ENCODE results near the gene OGFOD2. TPM values are rescaled to one million over a fixed set of nuclear protein-coding genes. Genes with fewer than 3 reads are reported as not detected.

Gene OGFOD2
- polyA plus RNA-seq, 6 donors from 2014 or later: 9.4 to 20.4 (median 14.2) TPM

DNA sequence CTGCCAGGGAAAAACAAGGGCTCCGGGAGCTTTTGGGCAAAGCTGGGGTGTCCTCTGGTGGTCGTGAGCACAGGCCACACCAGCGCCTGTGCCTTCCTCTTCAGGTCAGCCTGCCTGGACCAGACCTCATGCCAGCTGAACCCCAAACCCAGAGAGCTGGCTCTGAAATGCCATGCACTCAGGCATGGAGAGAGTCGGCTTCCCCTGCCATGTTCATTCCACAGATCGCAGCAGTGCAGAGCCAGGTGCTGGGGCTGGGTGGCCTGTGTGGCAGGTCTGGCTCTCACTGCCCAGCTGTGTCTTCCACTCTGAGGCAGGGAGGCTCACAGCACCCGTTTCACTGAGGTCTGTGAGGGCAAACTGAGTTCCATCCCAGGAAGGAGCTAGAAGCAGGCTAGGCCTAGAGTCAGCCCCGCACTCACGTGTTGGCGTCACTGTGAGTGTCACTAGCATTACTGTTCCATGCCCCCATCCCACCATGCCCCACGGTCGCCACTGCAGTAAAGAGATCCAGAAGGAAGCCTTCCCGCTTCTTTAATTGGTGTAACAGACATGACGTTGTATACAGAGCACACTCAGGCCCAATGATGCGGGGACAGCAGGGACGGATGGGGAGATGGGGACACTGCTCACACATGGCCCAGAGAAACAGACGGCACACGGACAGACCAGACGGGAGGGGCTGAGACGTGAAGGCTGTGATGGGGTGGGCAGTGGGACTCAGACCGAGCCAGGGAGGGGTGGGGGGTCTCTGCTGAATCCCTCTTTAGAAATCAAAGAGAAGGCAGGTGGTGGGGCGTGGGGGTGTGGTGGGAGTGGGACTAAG lies 8.1 kb downstream of the OGFOD2 start:
- Mint-ChIP-seq H3K9me3 (no peaks in the 10 kb centered on the region), H3K27ac (peak overlapping the region in 3 of 6 donors; percentile 38 to 66 (median 59)), H3K4me1 (peaks cover 30 to 53% (median 30%) of the 10 kb centered on the region in 3 donors), H3K4me3 (peak overlapping the region in 5 of 8 donors; percentile 88 to 95 (median 89)), H3K36me3 (peaks cover 0 to 8% of the 10 kb centered on the region in 2 donors), H3K27me3 (no peaks in the 10 kb centered on the region)
- no peak for ATAC-seq (ENCODE audit: low read depth in 2 of 2)
- no peak for DNase-seq

DNA sequence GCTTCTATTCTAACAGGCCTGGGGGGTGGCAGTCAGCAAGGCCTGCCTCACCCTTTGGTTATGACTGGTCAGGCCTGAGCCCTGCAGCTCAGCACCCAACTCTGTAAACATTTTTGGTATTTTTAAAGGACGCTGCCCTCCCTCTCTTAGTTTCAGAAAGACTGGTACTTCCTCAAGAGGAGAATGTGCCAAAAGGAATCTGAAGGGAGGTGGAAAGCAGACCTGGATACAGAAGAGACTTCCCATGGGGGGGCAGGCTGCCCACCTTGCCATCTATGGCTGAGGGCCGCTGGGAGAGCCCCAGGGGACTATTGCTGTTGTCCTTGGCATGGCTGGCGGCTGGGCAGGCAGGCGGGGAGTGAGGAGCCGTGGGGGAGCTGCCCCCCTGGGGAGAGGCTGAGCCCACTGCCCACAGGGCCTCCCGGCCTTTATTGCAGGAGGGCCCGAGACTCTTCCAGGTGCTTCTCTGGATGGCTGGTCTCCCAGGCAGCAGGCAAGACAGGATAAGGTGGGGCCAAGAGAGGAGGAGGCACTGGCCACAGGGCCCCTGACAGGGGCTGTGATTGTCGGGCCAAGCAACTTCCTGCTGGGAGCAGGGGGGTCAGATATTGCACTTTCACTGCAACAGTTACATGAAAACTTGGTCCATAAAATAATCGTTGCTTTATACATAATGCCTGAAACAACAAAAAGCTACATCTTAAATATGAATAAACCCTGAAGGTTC lies 8.9 kb downstream of the OGFOD2 start:
- ATAC-seq (ENCODE audit: low read depth in 2 of 2) (no peak), DNase-seq (no peak)
- Mint-ChIP-seq H3K9me3 (no peaks in the 10 kb centered on the region), H3K27me3 (no peaks in the 10 kb centered on the region), H3K36me3 (peaks cover 0 to 8% of the 10 kb centered on the region in 2 donors), H3K27ac (peak overlapping the region in 4 of 6 donors; percentile 38 to 84 (median 65)), H3K4me3 (peak overlapping the region in 5 of 8 donors; percentile 12 to 88 (median 43)), H3K4me1 (peaks cover 28 to 51% (median 30%) of the 10 kb centered on the region in 3 donors)

DNA sequence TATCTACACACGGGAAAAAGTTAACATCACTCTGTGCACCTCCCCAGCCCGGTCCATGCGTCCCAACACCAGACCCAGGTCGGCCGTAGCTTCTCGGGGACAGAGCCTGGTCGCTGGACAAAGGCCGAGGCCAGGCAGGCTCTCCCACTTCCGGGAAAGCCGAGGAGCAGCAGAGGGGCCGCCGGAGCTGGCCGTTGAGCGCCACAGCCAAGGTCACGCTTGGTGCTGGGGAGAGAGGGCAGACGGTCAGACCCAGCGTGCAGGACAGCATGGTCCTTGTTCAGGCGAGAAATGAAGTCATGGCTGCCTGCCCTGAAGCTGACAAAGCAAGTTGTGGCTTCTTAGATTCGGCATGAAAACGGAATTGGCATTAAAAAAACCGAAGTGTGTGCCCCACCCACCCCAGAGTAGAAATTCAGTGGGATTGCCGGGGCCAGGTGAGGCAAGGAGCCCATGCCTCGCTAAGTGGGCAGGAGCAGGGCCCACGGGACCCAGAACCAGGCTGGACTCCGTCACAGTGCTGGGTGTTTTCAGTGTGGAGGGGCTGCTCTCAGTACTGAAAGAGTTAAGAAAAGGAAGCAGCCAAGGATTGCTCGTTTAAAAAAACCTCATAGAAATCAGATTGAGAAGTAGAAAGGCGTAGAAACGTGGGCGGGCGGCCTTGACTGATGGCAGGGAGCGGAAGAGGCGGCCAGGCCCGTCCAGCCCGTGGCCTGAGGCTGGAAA lies 9.7 kb downstream of the OGFOD2 start:
- Mint-ChIP-seq H3K27ac (peak overlapping the region in 3 of 6 donors; percentile 60 to 65 (median 64)), H3K4me3 (peak overlapping the region in 4 of 8 donors; percentile 25 to 88 (median 52))

DNA sequence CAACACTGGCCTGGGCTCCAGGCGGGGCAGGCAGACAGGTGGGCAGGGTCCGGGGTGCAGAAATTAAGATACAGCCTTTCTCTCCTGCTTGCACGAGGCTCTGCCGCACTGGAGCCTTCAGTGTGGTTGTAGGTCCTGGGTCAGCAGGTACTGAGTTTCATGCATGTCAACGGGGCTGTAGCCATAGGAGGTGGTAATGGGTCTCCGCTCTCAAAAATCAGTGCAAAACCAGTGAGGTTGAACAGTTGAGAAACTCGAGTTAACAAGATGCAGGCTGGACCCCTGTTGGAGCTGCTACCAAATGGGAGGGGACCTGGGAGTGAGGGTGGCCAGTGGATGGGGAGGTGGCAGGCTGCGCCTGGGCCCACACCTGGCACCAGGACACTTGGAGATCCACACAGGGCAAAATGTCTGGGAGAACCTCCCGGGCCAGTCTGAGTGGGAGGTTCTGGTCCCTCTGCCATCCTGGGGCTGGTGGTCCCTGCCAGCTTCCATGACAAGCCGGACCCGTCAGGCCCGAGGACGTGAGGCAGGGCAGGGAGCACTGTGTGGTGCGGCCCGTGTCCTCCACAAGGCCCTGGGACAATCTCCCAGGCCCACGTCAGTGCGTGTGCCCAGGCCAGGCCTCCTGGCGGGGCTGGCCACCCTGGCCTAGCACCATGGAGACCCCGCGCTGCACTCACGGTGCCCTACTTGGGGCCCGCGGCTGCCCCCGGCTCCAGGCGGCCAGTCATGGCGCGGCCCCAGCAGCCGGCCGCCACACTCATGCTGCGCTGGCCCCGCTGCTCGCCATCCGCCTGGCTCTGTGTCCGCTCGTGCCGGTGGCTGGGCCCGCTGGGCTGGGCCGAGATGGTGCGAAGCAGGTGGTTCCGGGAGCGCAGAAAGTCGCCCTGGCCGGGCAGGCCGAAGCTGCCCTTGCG lies 10.6 kb downstream of the OGFOD2 start:
- DNase-seq (no peak), ATAC-seq (ENCODE audit: low read depth in 2 of 2) (no peak)
- H3K36me3 Mint-ChIP-seq: peaks cover 0 to 8% of the 10 kb centered on the region in 2 donors
- no peaks in the 10 kb centered on the region for H3K27me3 Mint-ChIP-seq
- H3K4me3 Mint-ChIP-seq: no peak overlapping the region
- H3K27ac Mint-ChIP-seq: no peak overlapping the region
- H3K9me3 Mint-ChIP-seq: no peaks in the 10 kb centered on the region
- H3K4me1 Mint-ChIP-seq: peaks cover 19 to 41% (median 28%) of the 10 kb centered on the region in 3 donors

More for the DNA sequence above, 9.7 kb downstream of the OGFOD2 start:
- Mint-ChIP-seq H3K36me3 (peaks cover 0 to 8% of the 10 kb centered on the region in 2 donors), H3K9me3 (no peaks in the 10 kb centered on the region), H3K27me3 (no peaks in the 10 kb centered on the region), H3K4me1 (peaks cover 22 to 45% (median 30%) of the 10 kb centered on the region in 3 donors)
- ATAC-seq (ENCODE audit: low read depth in 2 of 2) (no peak), DNase-seq (no peak)

DNA sequence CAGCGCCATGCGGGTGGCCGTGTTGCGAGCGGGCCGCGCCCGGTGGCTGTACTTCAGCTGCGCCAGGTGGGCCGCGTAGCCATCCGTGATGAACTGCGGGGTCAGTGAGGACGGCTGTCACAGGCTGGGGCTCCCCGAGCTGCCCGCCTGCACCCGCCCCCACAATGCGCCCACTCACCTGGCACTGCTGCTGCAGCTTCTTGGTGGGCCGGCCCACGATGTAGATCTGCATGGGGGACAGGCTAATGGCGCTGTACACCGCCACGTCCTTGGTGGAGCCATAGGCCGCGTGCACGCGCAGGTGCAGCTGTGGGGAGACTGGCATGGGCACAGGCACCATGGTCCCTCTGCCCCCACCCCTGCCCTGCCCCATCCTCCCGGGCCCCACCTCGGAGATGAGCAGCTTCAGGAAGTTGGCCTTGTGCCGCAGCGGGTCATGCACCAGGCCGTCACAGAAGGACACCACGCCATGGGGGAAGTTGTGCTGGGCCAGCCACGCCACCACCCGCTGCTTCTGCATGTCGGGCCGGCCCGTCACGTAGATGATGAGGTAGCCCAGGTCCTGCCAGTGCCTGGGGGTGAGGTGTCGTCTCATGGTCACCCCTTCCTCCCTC lies 11.3 kb downstream of the OGFOD2 start:
- Mint-ChIP-seq H3K27me3 (no peaks in the 10 kb centered on the region), H3K9me3 (no peaks in the 10 kb centered on the region), H3K27ac (peak overlapping the region in 2 of 6 donors; percentile 29 to 71), H3K4me3 (no peak overlapping the region), H3K4me1 (peaks cover 19 to 34% (median 23%) of the 10 kb centered on the region in 3 donors), H3K36me3 (peaks cover 0 to 8% of the 10 kb centered on the region in 2 donors)
- ATAC-seq (ENCODE audit: low read depth in 2 of 2): no peak
- no peak for DNase-seq

DNA sequence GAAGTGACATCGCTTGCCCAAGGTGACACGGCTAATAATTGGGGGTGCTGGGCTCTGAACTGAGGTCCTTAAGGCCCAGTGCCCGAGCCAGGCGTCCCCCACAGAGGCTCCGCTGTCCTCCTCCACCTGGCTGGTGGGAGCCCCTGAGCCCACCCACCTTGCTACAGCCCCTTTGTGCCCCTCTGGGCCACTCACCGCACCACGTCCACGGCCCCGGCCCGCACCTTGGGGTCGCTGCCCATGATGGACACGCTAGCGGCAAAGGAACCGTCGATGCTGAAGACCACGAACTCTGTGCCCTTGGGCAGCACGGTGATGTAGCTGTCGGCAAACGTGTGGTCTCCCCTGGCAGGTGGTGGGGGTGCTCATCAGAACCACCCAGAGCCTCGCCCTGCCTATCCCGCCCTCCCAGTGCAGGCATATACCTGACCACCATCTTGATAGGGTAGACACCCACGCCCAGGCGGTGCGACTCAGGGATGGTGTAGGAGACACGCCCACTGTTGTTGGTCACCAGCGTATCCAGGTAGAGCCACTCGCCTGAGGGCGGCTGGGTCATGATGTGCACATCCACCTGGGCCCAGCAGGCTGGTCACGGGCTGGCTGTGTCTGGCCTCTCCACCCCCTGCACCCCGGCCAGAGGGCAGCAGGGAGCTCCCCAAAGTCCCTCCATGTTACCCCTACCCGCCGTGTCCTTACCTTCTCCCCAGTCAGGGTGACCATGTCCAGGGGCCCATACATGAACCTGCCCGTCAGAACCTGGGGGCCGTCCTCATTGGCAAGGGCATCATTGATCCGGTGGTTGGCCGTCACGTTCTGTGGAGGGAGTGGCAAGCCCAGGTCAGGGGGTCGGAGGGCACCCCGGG lies 12.3 kb downstream of the OGFOD2 start:
- Mint-ChIP-seq H3K4me3 (peak overlapping the region in 1 of 8 donors; percentile 51), H3K27ac (no peak overlapping the region), H3K27me3 (no peaks in the 10 kb centered on the region), H3K36me3 (peaks cover 0 to 8% of the 10 kb centered on the region in 2 donors), H3K4me1 (peaks cover 10 to 25% (median 17%) of the 10 kb centered on the region in 3 donors), H3K9me3 (no peaks in the 10 kb centered on the region)
- DNase-seq (no peak), ATAC-seq (ENCODE audit: low read depth in 2 of 2) (no peak)

DNA sequence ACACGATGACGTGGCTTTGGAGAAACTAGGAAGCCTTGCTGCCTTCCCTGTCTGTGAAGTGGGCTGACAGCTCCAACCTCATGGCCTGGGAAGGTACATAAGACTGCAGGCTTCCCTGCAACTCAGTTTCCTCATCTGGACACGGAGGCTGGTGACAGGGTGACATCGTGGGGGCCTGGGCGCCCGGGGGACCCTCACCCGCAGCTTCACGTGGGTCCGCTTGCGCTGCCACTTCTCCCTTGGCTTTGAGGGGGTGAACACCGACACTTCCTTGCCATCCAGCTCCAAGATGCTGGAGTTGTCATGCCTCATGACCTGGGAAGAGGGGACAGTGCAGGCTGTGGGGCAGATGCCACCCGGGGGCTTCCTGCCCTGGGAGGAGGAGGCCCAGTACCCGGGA lies 13.0 kb downstream of the OGFOD2 start:
- H3K4me3 Mint-ChIP-seq: peak overlapping the region in 1 of 8 donors; percentile 51
- ATAC-seq (ENCODE audit: low read depth in 2 of 2) (no peak), DNase-seq (no peak)
- no peaks in the 10 kb centered on the region for H3K27me3 Mint-ChIP-seq
- H3K36me3 Mint-ChIP-seq: peaks cover 0 to 8% of the 10 kb centered on the region in 2 donors
- peaks cover 9 to 23% (median 17%) of the 10 kb centered on the region in 3 donors for H3K4me1 Mint-ChIP-seq
- H3K27ac Mint-ChIP-seq: no peak overlapping the region
- H3K9me3 Mint-ChIP-seq: no peaks in the 10 kb centered on the region

DNA sequence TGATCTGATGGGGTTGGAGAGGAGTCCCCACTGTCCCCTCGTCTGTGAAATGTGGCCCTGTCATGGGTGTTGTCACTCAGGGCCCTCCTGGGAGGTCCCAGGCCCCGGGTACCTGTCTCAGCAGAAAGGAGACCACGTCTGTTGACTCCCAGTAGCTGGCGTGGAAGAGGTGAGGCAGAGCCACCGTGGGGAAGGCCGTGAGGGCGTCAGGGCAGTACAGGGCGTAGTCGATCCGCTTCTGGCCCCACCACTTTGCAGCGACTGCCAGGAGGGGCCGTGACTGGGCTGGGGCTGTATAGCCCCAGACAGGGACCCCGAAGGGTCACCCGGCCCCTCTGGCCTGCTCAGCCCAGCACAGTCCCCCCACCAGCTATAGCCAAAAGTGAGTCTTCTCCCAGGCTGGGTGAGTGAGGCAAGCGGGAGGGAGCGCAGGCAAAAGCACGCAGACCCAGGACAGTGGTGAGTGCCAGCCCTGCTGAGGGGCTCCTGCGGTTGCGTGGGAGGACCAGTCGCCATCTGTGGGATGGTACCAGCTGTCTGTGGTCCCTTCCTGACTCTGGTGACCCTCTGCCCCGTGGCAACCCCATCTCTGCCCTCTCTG lies 13.7 kb downstream of the OGFOD2 start:
- H3K36me3 Mint-ChIP-seq: peaks cover 0 to 8% of the 10 kb centered on the region in 2 donors
- H3K27me3 Mint-ChIP-seq: no peaks in the 10 kb centered on the region
- ATAC-seq (ENCODE audit: low read depth in 2 of 2) (no peak), DNase-seq (no peak)
- H3K4me3 Mint-ChIP-seq: no peak overlapping the region
- no peak overlapping the region for H3K27ac Mint-ChIP-seq
- H3K4me1 Mint-ChIP-seq: peaks cover 2 to 16% (median 11%) of the 10 kb centered on the region in 3 donors
- H3K9me3 Mint-ChIP-seq: no peaks in the 10 kb centered on the region

GRCh38 chr12:122989225-122989839 lies 14.3 kb downstream of the OGFOD2 start:
- H3K4me3 Mint-ChIP-seq: no peak overlapping the region
- ATAC-seq (ENCODE audit: low read depth in 2 of 2): no peak
- H3K4me1 Mint-ChIP-seq: peaks cover 0 to 10% (median 7%) of the 10 kb centered on the region in 3 donors
- no peaks in the 10 kb centered on the region for H3K9me3 Mint-ChIP-seq
- peaks cover 0 to 8% of the 10 kb centered on the region in 2 donors for H3K36me3 Mint-ChIP-seq
- no peak overlapping the region for H3K27ac Mint-ChIP-seq
- DNase-seq: no peak
- no peaks in the 10 kb centered on the region for H3K27me3 Mint-ChIP-seq

DNA sequence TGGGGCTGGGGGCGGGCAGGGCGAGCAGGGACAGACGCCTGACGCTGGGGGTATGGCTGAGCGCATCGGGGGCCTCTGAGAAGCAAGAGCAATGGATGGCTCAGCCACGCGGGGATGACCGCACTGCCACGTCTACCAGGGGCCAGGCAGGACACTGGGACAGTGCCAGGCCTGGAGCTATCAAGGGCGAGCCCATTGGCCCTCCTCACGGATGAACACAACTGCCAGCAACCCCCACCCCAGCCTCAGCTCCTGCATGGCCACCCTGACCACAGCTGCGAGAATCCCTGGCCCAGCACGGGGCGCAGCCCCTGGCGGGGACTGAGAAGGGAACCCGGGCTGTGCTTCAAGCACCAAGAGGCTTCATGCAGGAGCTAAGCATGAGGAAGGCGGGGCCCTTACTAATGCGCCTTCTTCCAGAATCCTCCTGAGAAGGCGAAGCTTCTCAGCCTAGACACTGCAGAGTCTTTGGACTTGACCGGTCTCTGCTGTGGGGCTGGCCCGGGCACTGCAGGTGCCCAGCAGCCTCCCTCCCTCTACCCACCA lies 14.9 kb downstream of the OGFOD2 start:
- peaks cover 0 to 5% of the 10 kb centered on the region in 2 donors for H3K36me3 Mint-ChIP-seq
- no peak overlapping the region for H3K4me3 Mint-ChIP-seq
- DNase-seq (no peak), ATAC-seq (ENCODE audit: low read depth in 2 of 2) (no peak)
- H3K27me3 Mint-ChIP-seq: no peaks in the 10 kb centered on the region
- H3K4me1 Mint-ChIP-seq: peaks cover 0 to 5% (median 4%) of the 10 kb centered on the region in 3 donors
- no peaks in the 10 kb centered on the region for H3K9me3 Mint-ChIP-seq
- H3K27ac Mint-ChIP-seq: no peak overlapping the region

Data from naive B cell (primary cell).